Sigmoid colon (tissue), 7 donors: ENCODE data around the gene BPTF. TPM values are rescaled to one million over a fixed set of nuclear protein-coding genes. Genes with fewer than 3 reads are reported as not detected.
"Not testable (repeated sequence)": the region's sequence is repeated elsewhere in the genome, so short reads cannot be mapped to it uniquely, and the experiment has no call there.

Experiments used
- DNase-seq: peaks from one replicate; pipeline ENCODE4 v3.0.0-alpha.2; 2019
- H3K27ac ChIP-seq, 4 donors: fragments of 200-600 bp; sonication (generic); one replicate each; pipeline ENCODE4 v1.5.1; 2016 to 2019; ENCODE audit warnings: mild to moderate bottlenecking in 1 of 4
- H3K27me3 ChIP-seq, 3 donors: fragments of 200-600 bp; sonication (generic); one replicate each; pipeline ENCODE4 v1.5.1; 2019; ENCODE audit warnings: mild to moderate bottlenecking in 1 of 3
- H3K36me3 ChIP-seq, 4 donors: fragments of 200-600 bp; sonication (generic); one replicate each; pipeline ENCODE4 v1.5.1; 2016 to 2019
- H3K4me1 ChIP-seq, 4 donors: fragments of 200-600 bp; sonication (generic); one replicate each; pipeline ENCODE4 v1.5.1; 2017 to 2019
- H3K4me3 ChIP-seq, 4 donors: fragments of 200-600 bp; sonication (generic); one replicate each; pipeline ENCODE4 v1.5.1; 2017 to 2019; ENCODE audit warnings: mild to moderate bottlenecking in 2 of 4, moderate library complexity in 1 of 4
- H3K9me3 ChIP-seq, 4 donors: fragments of 200-600 bp in 3 of 4; sonication (generic) in 3 of 4; one replicate each; pipeline versions ENCODE4 v1.5.1 to v1.6.1; 2013 to 2019
- CTCF ChIP-seq, 4 experiments: fragments of 450-650 bp in 3 of 4; fragments of 200-600 bp in 1 of 4; IDR thresholded peaks; one replicate each; pipeline ENCODE4 v1.5.1; 2016 to 2019; ENCODE audit warnings: antibody characterized with exemption in 4 of 4, mild to moderate bottlenecking in 3 of 4, moderate library complexity in 2 of 4
- EP300 ChIP-seq, 4 donors: sonication (generic); formaldehyde crosslinking; IDR thresholded peaks; one replicate each; pipeline ENCODE4 v1.6.1; 2017; ENCODE audit warnings: antibody characterized with exemption in 4 of 4
- POLR2A ChIP-seq, 2 donors: fragments of 450-650 bp; IDR thresholded peaks; one replicate each; pipeline ENCODE4 v1.6.1; 2016; ENCODE audit warnings: antibody characterized with exemption in 2 of 2, mild to moderate bottlenecking in 2 of 2, moderate library complexity in 2 of 2
- POLR2AphosphoS5 ChIP-seq, 4 donors: sonication (generic); formaldehyde crosslinking; IDR thresholded peaks; one replicate each; pipeline ENCODE4 v1.6.1; 2017; ENCODE audit warnings: antibody characterized with exemption in 4 of 4
- WGBS, 2 donors: extraction: QIAGEN DNeasy Blood & Tissue Kit; methylation state at CpG; one replicate each; pipeline ENCODE4 v1.1.7; 2013; 5-methylcytosine and 5-hydroxymethylcytosine counted together
- intact Hi-C: fragments of 100-400 bp; cut with DNase I; formaldehyde crosslinking; loops from one replicate; pipeline ENCODE4 v1.15.1; 2023
- polyA plus RNA-seq, 3 donors: library from polyadenylated mRNA; stranded (reverse); fragments of 200-250 nt; gene quantifications; one replicate each; pipeline ENCODE4 v1.2.3, GENCODE V29; 2013
- total RNA-seq, 4 donors: library from RNA; depleted of rRNA; stranded (reverse); fragments of >200 nt; gene quantifications; one replicate each; pipeline ENCODE4 v1.1.0, GENCODE V29; 2016
- donor health status: healthy with polysubstance abuse.
- donor health status: Bipolar disorder and iron deficiency.
- donor health status: healthy.

BPTF gene
- total and polyA plus RNA-seq, 7 donors: 8.4 to 91.1 (median 64.6) TPM

GRCh38 chr17:67902511-67903231, 77.4 kb downstream of the BPTF start:
- Histone ChIP-seq H3K36me3 (peaks cover 0 to 95% (median 18%) of the 10 kb centered on the region in 4 donors), H3K27ac (no peak overlapping the region), H3K9me3 (no peaks in the 10 kb centered on the region), H3K27me3 (no peaks in the 10 kb centered on the region), H3K4me1 (no peaks in the 10 kb centered on the region), H3K4me3 (no peak overlapping the region)
- 87 to 89% methylated on average over 12 of the region's 12 CpGs for WGBS, 2 donors
- no peak for TF ChIP-seq POLR2AphosphoS5 (IDR thresholded peaks at IDR 0.05)
- DNase-seq: no peak
- intact Hi-C loops: no loop called here

- 66 to 85% methylated on average over 2 of the region's 2 CpGs for WGBS, 2 donors
- H3K9me3 ChIP-seq, intact Hi-C loops, H3K4me1 ChIP-seq, DNase-seq, H3K4me3 ChIP-seq, H3K27ac ChIP-seq, H3K27me3 ChIP-seq: not testable (repeated sequence)
- H3K36me3 ChIP-seq: peaks cover 0 to 95% (median 21%) of the 10 kb centered on the region in 4 donors
Measured at GRCh38 chr17:67905298-67905697, 80.0 kb downstream of the BPTF start.

- H3K27me3 ChIP-seq, intact Hi-C loops, H3K4me3 ChIP-seq, H3K9me3 ChIP-seq, DNase-seq, H3K4me1 ChIP-seq, H3K27ac ChIP-seq: not testable (repeated sequence)
- H3K36me3 ChIP-seq: peaks cover 0 to 96% (median 20%) of the 10 kb centered on the region in 4 donors
- WGBS, 2 donors: 92 to 97% methylated on average over 7 of the region's 7 CpGs
Measured at GRCh38 chr17:67910117-67910803, 85.0 kb downstream of the BPTF start.

- DNase-seq: no peak
- 91 to 96% methylated on average over 10 of the region's 10 CpGs for WGBS, 2 donors
- Histone ChIP-seq H3K4me1 (no peaks in the 10 kb centered on the region), H3K27me3 (no peaks in the 10 kb centered on the region), H3K4me3 (no peak overlapping the region), H3K27ac (no peak overlapping the region), H3K36me3 (peaks cover 0 to 96% (median 21%) of the 10 kb centered on the region in 4 donors), H3K9me3 (no peaks in the 10 kb centered on the region)
- TF ChIP-seq CTCF (IDR thresholded peaks at IDR 0.05) (no peak), EP300 (IDR thresholded peaks at IDR 0.05) (no peak), POLR2A (IDR thresholded peaks at IDR 0.05) (no peak), POLR2AphosphoS5 (IDR thresholded peaks at IDR 0.05) (no peak)
- intact Hi-C loops: no loop called here
Measured at GRCh38 chr17:67911059-67911782, 85.9 kb downstream of the BPTF start.

GRCh38 chr17:67912088-67912487, 86.8 kb downstream of the BPTF start:
- intact Hi-C loops: no loop called here
- Histone ChIP-seq H3K4me1 (no peaks in the 10 kb centered on the region), H3K9me3 (no peaks in the 10 kb centered on the region), H3K36me3 (peaks cover 0 to 92% (median 21%) of the 10 kb centered on the region in 4 donors), H3K27me3 (no peaks in the 10 kb centered on the region), H3K4me3 (no peak overlapping the region), H3K27ac (no peak overlapping the region)
- 91 to 96% methylated on average over 4 of the region's 4 CpGs for WGBS, 2 donors
- TF ChIP-seq POLR2AphosphoS5 (IDR thresholded peaks at IDR 0.05) (no peak), POLR2A (IDR thresholded peaks at IDR 0.05) (no peak), CTCF (IDR thresholded peaks at IDR 0.05) (no peak), EP300 (IDR thresholded peaks at IDR 0.05) (no peak)
- DNase-seq: no peak

GRCh38 chr17:67912656-67913055, 87.4 kb downstream of the BPTF start:
- intact Hi-C loops: no loop called here
- no peak for DNase-seq
- H3K4me3 ChIP-seq: no peak overlapping the region
- 89 to 92% methylated on average over 7 of the region's 7 CpGs for WGBS, 2 donors
- H3K36me3 ChIP-seq: peaks cover 0 to 87% (median 21%) of the 10 kb centered on the region in 4 donors
- no peaks in the 10 kb centered on the region for H3K27me3 ChIP-seq
- TF ChIP-seq POLR2AphosphoS5 (IDR thresholded peaks at IDR 0.05) (no peak), EP300 (IDR thresholded peaks at IDR 0.05) (no peak), POLR2A (IDR thresholded peaks at IDR 0.05) (no peak), CTCF (IDR thresholded peaks at IDR 0.05) (no peak)
- no peaks in the 10 kb centered on the region for H3K4me1 ChIP-seq
- H3K27ac ChIP-seq: no peak overlapping the region
- H3K9me3 ChIP-seq: no peaks in the 10 kb centered on the region
